ENCODE results near the gene NDRG4.

NDRG4 gene

GRCh38 chr16:58511933-58512815 is 12.2 kb downstream of the NDRG4 start:
- peak; percentile 72 for TF ChIP-seq CTCF (IDR thresholded peaks at IDR 0.05)
- H3K4me3 ChIP-seq (ENCODE audit: low read depth, low read length): no peak overlapping the region
- no peak overlapping the region for H3K27ac ChIP-seq
- H3K4me1 ChIP-seq: peaks cover 6% of the 10 kb centered on the region
- H3K4me2 ChIP-seq (ENCODE audit: low read length): no peak overlapping the region
- no peaks in the 10 kb centered on the region for H3K36me3 ChIP-seq (ENCODE audit: control insufficient read depth, insufficient read depth, low read length)
- H3K9ac ChIP-seq: no peak overlapping the region
- no peak overlapping the region for H2AFZ ChIP-seq
- H3K27me3 ChIP-seq (ENCODE audit: control insufficient read depth, insufficient read depth, low read length): no peaks in the 10 kb centered on the region
- H3K79me2 ChIP-seq: no peaks in the 10 kb centered on the region
- no peaks in the 10 kb centered on the region for H3K9me3 ChIP-seq (ENCODE audit: control insufficient read depth, low read length)

GRCh38 chr16:58513874-58514273 is 13.9 kb downstream of the NDRG4 start:
- no peak overlapping the region for H2AFZ ChIP-seq
- no peak overlapping the region for H3K4me2 ChIP-seq (ENCODE audit: low read length)
- H3K27me3 ChIP-seq (ENCODE audit: control insufficient read depth, insufficient read depth, low read length): no peaks in the 10 kb centered on the region
- H3K9ac ChIP-seq: no peak overlapping the region
- no peaks in the 10 kb centered on the region for H3K79me2 ChIP-seq
- no peaks in the 10 kb centered on the region for H3K36me3 ChIP-seq (ENCODE audit: control insufficient read depth, insufficient read depth, low read length)
- H3K4me3 ChIP-seq (ENCODE audit: low read depth, low read length): no peak overlapping the region
- no peak overlapping the region for H3K27ac ChIP-seq
- no peaks in the 10 kb centered on the region for H3K9me3 ChIP-seq (ENCODE audit: control insufficient read depth, low read length)
- no peak for TF ChIP-seq CTCF (IDR thresholded peaks at IDR 0.05)
- peaks cover 6% of the 10 kb centered on the region for H3K4me1 ChIP-seq

- H3K79me2 ChIP-seq: no peaks in the 10 kb centered on the region
- H2AFZ ChIP-seq: peak within 1 kb of the TSS; percentile 78
- peak; percentile 23 for TF ChIP-seq CTCF (IDR thresholded peaks at IDR 0.05)
- peak within 1 kb of the TSS; percentile 69 for H3K4me3 ChIP-seq (ENCODE audit: low read depth, low read length)
- H3K9me3 ChIP-seq (ENCODE audit: control insufficient read depth, low read length): no peaks in the 10 kb centered on the region
- H3K4me2 ChIP-seq (ENCODE audit: low read length): peak within 1 kb of the TSS; percentile 74
- no peaks in the 10 kb centered on the region for H3K36me3 ChIP-seq (ENCODE audit: control insufficient read depth, insufficient read depth, low read length)
- peak within 1 kb of the TSS; percentile 72 for H3K27ac ChIP-seq
- no peak within 1 kb of the TSS for H3K9ac ChIP-seq
- peaks cover 6% of the 10 kb centered on the region for H3K4me1 ChIP-seq
- no peaks in the 10 kb centered on the region for H3K27me3 ChIP-seq (ENCODE audit: control insufficient read depth, insufficient read depth, low read length)
Measured at GRCh38 chr16:58515125-58515870, 15.4 kb downstream of the NDRG4 start, which contains the start of gene SETD6. SETD6 (plus strand) TSS chr16:58515517; CDS start chr16:58515538, 21 bp downstream.

GRCh38 chr16:58515871-58516767 is 16.2 kb downstream of the NDRG4 start:
- peak overlapping the region; percentile 74 for H3K4me2 ChIP-seq (ENCODE audit: low read length)
- no peaks in the 10 kb centered on the region for H3K27me3 ChIP-seq (ENCODE audit: control insufficient read depth, insufficient read depth, low read length)
- no peaks in the 10 kb centered on the region for H3K9me3 ChIP-seq (ENCODE audit: control insufficient read depth, low read length)
- TF ChIP-seq CTCF (IDR thresholded peaks at IDR 0.05): no peak
- no peak overlapping the region for H3K9ac ChIP-seq
- peak overlapping the region; percentile 78 for H2AFZ ChIP-seq
- peak overlapping the region; percentile 69 for H3K4me3 ChIP-seq (ENCODE audit: low read depth, low read length)
- peak overlapping the region; percentile 72 for H3K27ac ChIP-seq
- H3K36me3 ChIP-seq (ENCODE audit: control insufficient read depth, insufficient read depth, low read length): no peaks in the 10 kb centered on the region
- H3K79me2 ChIP-seq: no peaks in the 10 kb centered on the region
- H3K4me1 ChIP-seq: peaks cover 6% of the 10 kb centered on the region
